AG09309 (cell line): ENCODE data around the gene ELK4.

Experiments
- DNase-seq: peaks from one replicate; pipeline ENCODE4 v3.0.0-alpha.2; 2010; ENCODE audit warnings: low read depth
- H3K4me3 ChIP-seq: 2 replicates; pipeline ENCODE4 v1.5.1; 2011; ENCODE audit warnings: mild to moderate bottlenecking, low read depth, low read length, moderate library complexity; ENCODE audit not compliant: control insufficient read depth
- CTCF ChIP-seq: IDR thresholded peaks from 2 replicates; pipeline ENCODE4 v1.5.1; 2011; ENCODE audit warnings: mild to moderate bottlenecking, low read depth, low read length, inconsistent platforms; ENCODE audit not compliant: insufficient read depth, control insufficient read depth; ENCODE audit errors: missing control alignments

The ELK4 gene

GRCh38 chr1:205576805-205577761, 54.7 kb downstream of the ELK4 start:
- no peak for DNase-seq
- TF ChIP-seq CTCF = no peak
- no peak overlapping the region for H3K4me3 ChIP-seq

- no peak for DNase-seq
- TF ChIP-seq CTCF = no peak
- no peak overlapping the region for H3K4me3 ChIP-seq
Measured at GRCh38 chr1:205576011-205576410, 55.8 kb downstream of the ELK4 start.

GRCh38 chr1:205575294-205575885, 56.4 kb downstream of the ELK4 start:
- no peak for TF ChIP-seq CTCF
- no peak for DNase-seq
- H3K4me3 ChIP-seq = no peak overlapping the region

- no peak for DNase-seq
- no peak for TF ChIP-seq CTCF
- no peak overlapping the region for H3K4me3 ChIP-seq
Measured at GRCh38 chr1:205572421-205572820, 59.4 kb downstream of the ELK4 start.

- no peak for DNase-seq
- no peak overlapping the region for H3K4me3 ChIP-seq
- no peak for TF ChIP-seq CTCF
Measured at GRCh38 chr1:205571747-205572146, 60.1 kb downstream of the ELK4 start.

- no peak for DNase-seq
- no peak overlapping the region for H3K4me3 ChIP-seq
- no peak for TF ChIP-seq CTCF
Measured at GRCh38 chr1:205570796-205571537, 60.8 kb downstream of the ELK4 start.
